IgD-negative memory B cell (primary cell): ENCODE data around the gene NINJ2. TPM values are rescaled to one million over a fixed set of nuclear protein-coding genes. Genes with fewer than 3 reads are reported as not detected.

Experiments used
- H3K27ac Mint-ChIP-seq, 3 donors: one replicate each; pipeline ENCODE4 v1.8.0; 2020 to 2022; ENCODE audit warnings: mild to moderate bottlenecking in 3 of 3, mixed read lengths in 3 of 3, moderate library complexity in 1 of 3
- H3K27me3 Mint-ChIP-seq: one replicate; pipeline ENCODE4 v1.8.0; 2021; ENCODE audit warnings: mixed read lengths
- H3K36me3 Mint-ChIP-seq: one replicate; pipeline ENCODE4 v1.8.0; 2020; ENCODE audit warnings: mild to moderate bottlenecking, mixed read lengths
- H3K4me1 Mint-ChIP-seq, 3 donors: one replicate each; pipeline ENCODE4 v1.8.0; 2020 to 2022; ENCODE audit warnings: mixed read lengths in 3 of 3, mild to moderate bottlenecking in 1 of 3
- H3K4me3 Mint-ChIP-seq, 4 donors: one replicate each; pipeline ENCODE4 v1.8.0; 2020 to 2022; ENCODE audit warnings: mild to moderate bottlenecking in 4 of 4, mixed read lengths in 4 of 4, moderate library complexity in 3 of 4
- H3K9me3 Mint-ChIP-seq, 3 donors: one replicate each; pipeline ENCODE4 v1.8.0; 2020 to 2021; ENCODE audit warnings: mixed read lengths in 3 of 3, mild to moderate bottlenecking in 1 of 3
- polyA plus RNA-seq: library from polyadenylated mRNA; unstranded; fragments of 300-500 nt; fragmentation: Illumina TruSeq; gene quantifications from one replicate; pipeline ENCODE4 v1.2.3, GENCODE V29; 2021

The NINJ2 gene
- polyA plus RNA-seq, 1 donor from 2014 or later: 15.8 TPM

DNA sequence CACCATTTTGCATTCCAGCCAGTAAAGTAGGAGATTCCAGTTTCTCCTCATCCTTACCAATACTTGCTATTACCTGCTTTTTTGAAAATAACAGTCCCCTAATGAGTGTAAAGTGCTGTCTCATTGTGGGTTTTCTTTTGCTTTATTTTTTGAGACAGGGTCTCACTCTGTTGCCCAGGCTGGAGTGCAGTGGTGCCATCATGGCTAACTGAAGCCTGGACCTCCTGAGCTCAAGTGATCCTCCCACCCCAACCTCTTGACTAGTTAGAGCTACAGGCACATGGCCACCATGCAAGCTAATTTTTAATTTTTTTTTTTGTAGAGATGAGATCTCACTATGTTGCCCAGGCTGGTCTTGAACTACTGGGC lies 60.6 kb downstream of the NINJ2 start:
- Mint-ChIP-seq H3K27ac (no peak overlapping the region), H3K4me3 (no peak overlapping the region), H3K36me3 (peaks cover 7% of the 10 kb centered on the region), H3K27me3 (no peaks in the 10 kb centered on the region), H3K4me1 (no peaks in the 10 kb centered on the region), H3K9me3 (no peaks in the 10 kb centered on the region)

DNA sequence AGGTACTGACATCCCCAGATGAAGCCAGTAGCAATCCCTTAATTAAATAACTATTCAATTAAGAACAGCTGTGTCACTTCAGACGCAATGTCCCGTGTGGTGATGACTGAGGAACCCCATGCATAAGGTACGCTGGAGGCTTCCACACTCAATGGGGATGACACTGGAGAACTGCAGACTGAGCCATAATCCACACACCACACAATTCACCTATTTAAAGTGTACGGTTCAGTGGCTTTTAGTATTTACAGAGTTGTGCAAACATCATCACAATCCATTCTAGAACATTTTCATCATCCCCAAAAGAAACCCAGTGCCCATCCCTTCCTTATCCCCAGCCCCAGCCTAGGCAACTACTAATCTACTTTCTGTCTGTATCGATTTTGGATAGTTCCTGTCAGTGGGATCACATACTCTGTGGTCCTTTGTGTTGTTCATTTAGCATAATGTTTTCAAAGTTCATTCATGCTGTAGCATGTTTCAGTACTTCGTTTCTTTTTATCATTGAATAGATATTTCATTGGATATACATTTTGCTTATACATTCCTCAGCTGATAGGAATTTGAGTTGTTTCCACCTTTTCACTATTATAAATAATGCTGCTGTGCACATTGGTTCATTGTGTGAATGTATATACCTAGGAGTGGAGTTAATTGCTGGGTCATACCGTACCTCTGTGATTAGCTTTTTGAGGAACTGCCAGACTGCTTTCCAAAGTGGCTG lies 61.1 kb downstream of the NINJ2 start:
- H3K27me3 Mint-ChIP-seq: no peaks in the 10 kb centered on the region
- H3K4me3 Mint-ChIP-seq: no peak overlapping the region
- no peak overlapping the region for H3K27ac Mint-ChIP-seq
- H3K9me3 Mint-ChIP-seq: no peaks in the 10 kb centered on the region
- no peaks in the 10 kb centered on the region for H3K4me1 Mint-ChIP-seq
- H3K36me3 Mint-ChIP-seq: peaks cover 6% of the 10 kb centered on the region

DNA sequence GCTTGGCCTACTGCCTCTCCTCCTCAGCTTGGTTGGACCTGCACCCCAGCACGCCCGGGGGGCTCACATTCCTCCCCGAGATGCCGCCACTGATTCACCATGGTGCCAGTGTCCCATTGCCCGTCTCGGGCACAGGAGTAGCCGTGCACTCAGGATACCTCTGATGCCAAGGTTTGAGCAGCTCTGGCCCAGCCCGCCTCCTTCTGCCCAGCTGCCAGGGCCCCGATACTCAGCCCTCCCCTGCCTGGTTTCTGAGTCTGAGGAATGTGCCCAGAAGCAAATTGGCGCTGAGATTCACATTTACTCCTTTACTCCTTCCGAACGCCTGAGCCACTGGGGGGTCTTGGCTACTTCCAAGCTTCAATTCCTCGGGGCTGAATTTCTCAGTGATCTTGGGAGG lies 63.5 kb downstream of the NINJ2 start:
- Mint-ChIP-seq H3K27me3 (no peaks in the 10 kb centered on the region), H3K4me1 (no peaks in the 10 kb centered on the region), H3K9me3 (no peaks in the 10 kb centered on the region), H3K27ac (no peak overlapping the region), H3K36me3 (peaks cover 4% of the 10 kb centered on the region), H3K4me3 (no peak overlapping the region)

DNA sequence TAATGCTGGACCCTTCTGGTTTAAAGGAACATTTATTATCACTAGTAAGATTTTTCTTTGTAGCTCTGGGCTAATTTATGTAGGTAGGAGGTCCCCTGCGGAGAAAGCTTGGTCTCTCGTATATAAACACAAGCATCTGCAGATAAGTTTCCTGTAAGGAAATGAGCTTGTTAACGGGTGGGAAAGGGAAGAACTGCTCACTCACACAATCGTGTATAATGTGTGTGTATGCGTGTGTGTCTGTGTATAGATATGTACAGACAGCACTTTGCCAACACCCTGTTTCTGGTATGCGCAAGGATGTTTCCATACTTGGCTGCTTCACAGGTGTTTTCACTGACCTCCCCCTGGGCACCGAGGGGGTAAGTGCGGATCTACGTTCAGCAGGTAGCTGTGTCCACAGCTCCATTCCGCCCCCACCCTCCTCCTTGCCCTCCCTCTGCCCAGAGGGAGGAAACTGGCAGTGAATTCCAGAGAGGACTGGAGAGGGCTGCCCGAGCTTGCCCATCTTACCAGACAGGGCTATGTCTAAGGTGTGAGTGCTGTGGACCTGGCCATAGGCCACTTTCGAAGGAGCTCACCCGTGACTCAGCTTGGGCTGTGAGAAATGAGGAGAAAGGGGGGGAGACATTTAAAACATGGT lies 65.2 kb downstream of the NINJ2 start:
- Mint-ChIP-seq H3K4me3 (no peak overlapping the region), H3K27ac (no peak overlapping the region), H3K4me1 (peaks cover 0 to 7% (median 4%) of the 10 kb centered on the region in 3 donors), H3K27me3 (no peaks in the 10 kb centered on the region), H3K36me3 (no peaks in the 10 kb centered on the region), H3K9me3 (no peaks in the 10 kb centered on the region)

DNA sequence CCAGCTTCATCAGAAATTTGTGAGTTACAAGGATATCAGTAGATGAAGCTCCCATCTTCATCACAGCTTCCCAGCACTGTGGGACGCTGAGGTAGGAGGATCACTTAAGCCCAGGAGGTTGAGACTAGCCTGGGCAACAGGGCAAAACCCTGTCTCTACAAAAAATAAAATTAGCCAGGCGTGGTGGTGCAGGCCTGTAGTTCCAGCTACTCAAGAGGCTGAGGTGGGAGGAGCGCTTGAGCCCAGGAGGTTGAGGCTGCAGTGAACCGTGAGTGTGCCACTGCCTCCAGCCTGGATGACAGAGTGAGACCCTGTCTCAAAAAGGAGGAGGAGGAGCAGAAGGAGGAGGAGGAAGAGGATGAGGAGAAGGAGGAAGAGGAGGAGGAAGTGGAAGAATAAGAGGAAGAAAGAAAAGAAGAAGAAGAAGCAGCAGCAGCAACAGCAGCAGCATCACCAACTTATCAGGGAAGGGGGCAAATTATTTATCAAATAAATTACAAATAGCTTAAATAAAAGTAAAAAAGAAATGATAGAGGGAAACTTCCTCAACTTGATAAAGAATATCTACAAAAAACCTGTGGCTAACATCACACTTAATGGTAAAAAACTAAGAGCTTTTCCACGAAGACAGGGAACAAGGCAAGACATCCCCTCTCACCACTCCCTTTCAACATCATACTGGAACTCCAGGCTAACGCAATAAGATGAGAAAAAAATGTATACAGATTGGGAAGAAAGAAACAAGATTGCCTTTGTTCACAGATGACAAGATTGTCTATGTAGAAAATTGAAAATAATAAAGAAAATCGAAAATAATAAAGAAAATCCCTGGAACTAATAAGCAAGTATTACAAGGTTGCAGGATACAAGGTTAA lies 69.6 kb downstream of the NINJ2 start:
- Mint-ChIP-seq H3K4me1 (peaks cover 0 to 8% (median 4%) of the 10 kb centered on the region in 3 donors), H3K9me3 (no peaks in the 10 kb centered on the region), H3K36me3 (peaks cover 2% of the 10 kb centered on the region), H3K27me3 (no peaks in the 10 kb centered on the region), H3K4me3 (no peak overlapping the region), H3K27ac (peak overlapping the region in 1 of 3 donors; percentile 83)

DNA sequence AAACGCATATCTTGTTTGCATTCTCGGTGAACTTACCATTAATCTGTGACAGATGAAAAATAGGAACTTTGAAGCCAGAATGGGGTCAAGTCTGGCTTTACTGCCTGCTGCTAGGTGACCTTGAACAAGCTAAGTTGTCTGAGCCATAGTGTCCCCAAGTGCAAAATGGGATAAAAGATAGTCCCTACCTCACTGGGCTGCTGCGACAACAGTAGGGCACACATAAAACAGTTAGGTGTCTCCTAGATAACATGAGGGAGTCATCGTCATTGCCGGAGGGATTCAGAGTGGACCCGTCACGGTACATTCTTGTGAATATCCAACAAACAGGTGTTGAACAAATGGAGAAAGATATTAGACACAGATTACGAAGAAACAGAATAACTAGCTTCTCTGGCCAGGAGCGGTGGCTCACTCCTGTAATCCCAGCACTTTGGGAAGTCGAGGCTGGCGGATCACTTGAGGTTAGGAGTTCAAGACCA lies 71.2 kb downstream of the NINJ2 start:
- Mint-ChIP-seq H3K27ac (peak overlapping the region in 1 of 3 donors; percentile 13), H3K4me1 (peaks cover 0 to 8% (median 6%) of the 10 kb centered on the region in 3 donors), H3K36me3 (peaks cover 6% of the 10 kb centered on the region), H3K9me3 (peaks cover 0 to 4% (median 0%) of the 10 kb centered on the region in 3 donors), H3K4me3 (peak overlapping the region in 1 of 4 donors; percentile 39), H3K27me3 (no peaks in the 10 kb centered on the region)

DNA sequence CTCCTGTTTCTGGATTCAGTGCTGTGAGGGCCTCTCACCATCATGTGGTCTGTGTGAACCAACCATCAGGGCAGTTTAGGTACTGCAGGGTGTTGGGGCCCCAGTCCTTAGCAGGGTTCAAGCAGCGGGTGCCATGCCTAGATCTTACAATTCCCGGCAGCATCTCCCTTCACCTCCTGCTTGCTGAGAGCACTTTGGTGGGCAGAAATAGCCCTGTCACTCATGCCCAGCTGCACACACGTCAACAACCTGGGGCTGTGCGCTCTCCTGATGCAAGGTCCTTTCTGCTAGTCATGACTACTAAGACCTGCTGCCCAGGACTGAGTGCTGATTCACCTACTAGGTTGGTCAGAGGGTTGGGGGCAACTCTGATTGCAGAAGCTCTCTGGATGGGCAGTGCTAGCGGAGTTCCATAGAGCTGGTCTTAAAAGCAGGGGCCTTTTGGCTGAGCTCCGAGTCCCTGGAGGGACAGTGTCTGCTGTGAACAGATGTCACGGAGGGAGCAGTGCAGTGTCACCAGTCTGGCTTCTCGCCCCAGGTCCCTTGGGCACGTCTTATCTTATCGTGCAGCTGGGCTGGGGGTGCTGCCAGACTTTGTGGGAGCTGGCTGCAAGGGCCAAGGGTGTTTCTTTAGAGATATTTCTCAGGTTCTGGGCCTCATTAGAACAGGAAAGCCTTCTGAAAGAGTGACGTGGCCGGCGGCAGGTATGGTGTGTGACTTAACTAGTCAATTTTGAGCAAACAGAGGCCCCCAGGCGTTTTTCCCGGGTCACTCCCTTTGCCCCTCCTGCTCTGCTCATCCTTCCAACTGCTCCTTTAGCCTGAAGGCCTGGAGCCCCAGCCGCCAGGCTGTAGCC lies 71.8 kb downstream of the NINJ2 start:
- Mint-ChIP-seq H3K36me3 (peaks cover 6% of the 10 kb centered on the region), H3K9me3 (peaks cover 0 to 4% (median 0%) of the 10 kb centered on the region in 3 donors), H3K4me3 (no peak overlapping the region), H3K4me1 (peaks cover 0 to 8% (median 6%) of the 10 kb centered on the region in 3 donors), H3K27ac (peak overlapping the region in 1 of 3 donors; percentile 13), H3K27me3 (no peaks in the 10 kb centered on the region)

DNA sequence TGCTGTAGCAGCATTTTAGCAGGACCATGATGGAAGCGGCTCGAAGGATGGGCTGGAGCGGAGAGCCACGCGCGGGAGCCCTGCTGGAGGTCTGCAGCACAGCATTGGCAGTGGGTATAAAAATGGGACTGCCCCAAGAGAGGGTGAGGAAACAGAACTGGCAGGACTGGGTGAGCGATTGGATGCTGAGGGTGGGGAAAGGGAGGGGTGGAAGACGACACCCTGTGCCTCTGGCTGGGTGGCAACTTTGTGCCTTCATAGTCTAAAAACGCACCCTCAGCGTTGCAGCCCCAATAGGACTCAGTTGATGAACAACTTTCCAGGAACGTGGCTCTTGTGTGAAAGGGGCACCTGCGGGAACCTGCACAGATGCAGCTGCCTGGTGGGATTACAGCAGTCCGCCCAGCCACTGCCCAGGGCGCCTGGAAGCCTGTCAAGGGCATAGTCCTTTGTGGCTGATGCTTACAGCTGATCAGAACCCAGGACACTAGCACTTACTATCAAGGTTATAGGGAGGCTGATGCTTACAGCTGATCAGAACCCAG lies 73.0 kb downstream of the NINJ2 start:
- H3K27me3 Mint-ChIP-seq: no peaks in the 10 kb centered on the region
- H3K9me3 Mint-ChIP-seq: peaks cover 0 to 4% (median 0%) of the 10 kb centered on the region in 3 donors
- H3K36me3 Mint-ChIP-seq: peaks cover 6% of the 10 kb centered on the region
- no peak overlapping the region for H3K4me3 Mint-ChIP-seq
- peak overlapping the region in 1 of 3 donors; percentile 96 for H3K27ac Mint-ChIP-seq
- H3K4me1 Mint-ChIP-seq: peaks cover 6 to 14% (median 6%) of the 10 kb centered on the region in 3 donors

DNA sequence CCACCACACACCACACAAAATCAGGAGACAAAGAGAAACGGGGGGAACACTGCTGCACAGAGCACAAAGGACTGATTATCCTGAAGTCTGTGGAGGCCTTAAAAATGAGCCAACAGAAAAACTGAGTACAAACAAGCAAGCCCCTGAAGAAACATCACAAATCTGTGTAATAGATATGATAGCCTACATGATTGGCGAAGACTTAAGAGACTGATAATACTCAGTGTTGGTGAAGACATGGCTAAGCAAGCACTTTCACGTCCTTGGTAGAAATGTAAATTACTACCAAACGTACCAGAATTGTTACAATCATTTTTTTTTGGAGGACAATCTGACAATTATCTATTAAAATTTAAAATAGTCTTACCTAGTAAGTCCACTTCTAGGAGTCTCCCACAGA lies 74.6 kb downstream of the NINJ2 start:
- H3K9me3 Mint-ChIP-seq: peaks cover 0 to 4% (median 0%) of the 10 kb centered on the region in 3 donors
- peaks cover 6 to 12% (median 6%) of the 10 kb centered on the region in 3 donors for H3K4me1 Mint-ChIP-seq
- H3K27ac Mint-ChIP-seq: no peak overlapping the region
- H3K27me3 Mint-ChIP-seq: no peaks in the 10 kb centered on the region
- peaks cover 6% of the 10 kb centered on the region for H3K36me3 Mint-ChIP-seq
- H3K4me3 Mint-ChIP-seq: no peak overlapping the region

DNA sequence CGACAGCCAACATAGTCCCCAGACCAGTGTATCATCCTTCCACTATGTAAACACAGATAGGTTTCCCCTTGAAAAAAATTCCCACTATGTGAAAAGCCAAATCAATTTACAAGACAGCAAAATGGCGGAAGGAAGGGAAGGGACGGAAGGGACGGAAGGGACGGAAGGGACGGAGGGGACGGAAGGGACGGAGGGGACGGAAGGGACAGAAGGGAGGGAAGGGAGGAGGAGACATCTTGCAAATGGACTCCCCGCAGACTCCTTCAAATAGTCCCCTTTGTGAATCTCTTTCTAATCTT lies 75.3 kb downstream of the NINJ2 start:
- peaks cover 0 to 4% (median 0%) of the 10 kb centered on the region in 3 donors for H3K9me3 Mint-ChIP-seq
- peak overlapping the region in 1 of 3 donors; percentile 18 for H3K27ac Mint-ChIP-seq
- H3K4me3 Mint-ChIP-seq: no peak overlapping the region
- H3K27me3 Mint-ChIP-seq: no peaks in the 10 kb centered on the region
- peaks cover 2 to 6% (median 6%) of the 10 kb centered on the region in 3 donors for H3K4me1 Mint-ChIP-seq
- H3K36me3 Mint-ChIP-seq: peaks cover 6% of the 10 kb centered on the region

DNA sequence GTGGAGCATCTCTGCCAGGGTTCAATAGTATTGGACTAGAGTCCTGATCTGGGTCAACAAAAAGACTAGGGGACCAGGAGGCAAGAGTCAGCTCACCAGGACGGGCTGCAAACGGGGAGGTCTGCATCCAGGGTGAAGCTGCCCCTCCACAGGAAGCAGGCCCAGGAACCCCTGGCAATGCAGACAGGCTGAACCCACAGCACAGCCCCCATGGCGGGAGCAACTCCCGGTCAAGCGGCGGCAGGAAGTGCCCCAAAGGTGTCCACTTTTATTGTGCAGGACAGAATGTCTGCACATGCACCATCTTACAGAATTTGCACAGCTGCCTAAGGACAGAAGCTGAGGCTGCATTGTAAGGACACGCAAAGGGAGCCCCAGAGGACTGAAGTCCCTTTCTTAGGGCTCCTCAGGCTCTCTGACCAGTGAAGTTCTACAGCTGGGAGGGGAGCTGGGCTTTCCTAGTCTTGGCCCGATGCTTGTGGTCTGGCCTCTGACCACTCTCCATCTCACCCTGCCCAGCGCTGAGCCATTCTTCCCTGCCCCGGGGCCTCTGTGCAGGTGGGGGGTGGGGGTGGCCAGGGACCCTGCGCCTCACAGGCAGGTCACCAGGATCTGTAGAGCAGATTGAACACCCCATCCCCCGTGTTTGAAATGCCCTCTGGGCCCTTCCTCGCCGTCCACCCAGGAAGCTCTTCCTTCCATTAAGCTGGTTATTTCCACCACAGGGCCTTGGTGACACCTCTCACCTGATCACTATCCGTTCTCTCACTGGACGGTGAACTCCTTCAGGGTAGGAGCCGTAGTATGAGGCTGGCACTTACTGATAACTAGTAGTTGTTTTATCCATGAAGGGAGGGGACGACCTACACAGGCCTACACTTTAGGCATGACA lies 75.9 kb downstream of the NINJ2 start:
- Mint-ChIP-seq H3K27ac (no peak overlapping the region), H3K4me3 (no peak overlapping the region), H3K9me3 (peaks cover 0 to 4% (median 0%) of the 10 kb centered on the region in 3 donors), H3K4me1 (peaks cover 2 to 6% (median 6%) of the 10 kb centered on the region in 3 donors), H3K27me3 (no peaks in the 10 kb centered on the region), H3K36me3 (peaks cover 6% of the 10 kb centered on the region)

DNA sequence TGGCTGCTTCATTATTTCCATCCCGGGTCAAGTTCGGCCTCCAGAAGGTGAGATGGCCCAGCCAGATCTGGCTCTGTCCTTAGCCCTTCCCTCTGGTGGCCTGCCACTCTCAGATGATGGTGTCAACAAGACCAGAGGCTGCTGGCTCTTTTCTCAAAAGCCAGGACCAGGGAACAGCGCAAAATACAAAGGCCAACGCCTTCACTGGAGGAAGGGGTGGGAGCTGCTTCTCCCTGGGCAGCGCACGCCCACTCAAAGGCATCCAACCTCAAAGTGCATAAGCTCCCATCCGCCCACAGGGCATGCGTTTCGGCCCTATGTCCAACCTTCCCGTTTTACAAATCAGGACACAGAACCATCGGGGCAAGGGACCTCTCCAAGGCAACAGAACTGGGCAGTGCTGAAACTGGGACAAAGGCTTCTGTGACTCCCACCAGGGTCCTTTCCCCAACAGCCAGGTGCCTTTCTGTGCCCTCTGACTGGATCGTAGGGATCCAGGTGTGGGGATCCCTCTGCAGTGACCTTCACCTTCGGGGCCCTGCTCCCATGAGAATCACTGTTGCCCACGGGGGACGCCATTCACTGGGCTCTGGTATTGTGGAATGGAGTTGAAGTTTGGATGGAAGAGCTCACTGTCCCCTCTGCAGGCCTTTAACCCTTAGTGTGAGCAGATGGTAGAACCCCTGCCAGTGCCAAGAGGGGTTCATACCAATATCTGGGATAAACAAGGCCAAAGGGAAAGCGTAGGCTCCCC lies 76.8 kb downstream of the NINJ2 start:
- H3K36me3 Mint-ChIP-seq: peaks cover 6% of the 10 kb centered on the region
- no peaks in the 10 kb centered on the region for H3K27me3 Mint-ChIP-seq
- H3K4me1 Mint-ChIP-seq: peaks cover 2 to 6% (median 6%) of the 10 kb centered on the region in 3 donors
- peaks cover 0 to 4% (median 0%) of the 10 kb centered on the region in 3 donors for H3K9me3 Mint-ChIP-seq
- H3K27ac Mint-ChIP-seq: no peak overlapping the region
- H3K4me3 Mint-ChIP-seq: no peak overlapping the region
